Measurements from ENCODE around the gene NR5A2.

NR5A2 gene

GRCh38 chr1:200124309-200124708, 96.8 kb downstream of the NR5A2 start:
- H3K4me3 ChIP-seq (ENCODE audit: low read depth, low read length) = no peak overlapping the region
- TF ChIP-seq, protein P1, sequence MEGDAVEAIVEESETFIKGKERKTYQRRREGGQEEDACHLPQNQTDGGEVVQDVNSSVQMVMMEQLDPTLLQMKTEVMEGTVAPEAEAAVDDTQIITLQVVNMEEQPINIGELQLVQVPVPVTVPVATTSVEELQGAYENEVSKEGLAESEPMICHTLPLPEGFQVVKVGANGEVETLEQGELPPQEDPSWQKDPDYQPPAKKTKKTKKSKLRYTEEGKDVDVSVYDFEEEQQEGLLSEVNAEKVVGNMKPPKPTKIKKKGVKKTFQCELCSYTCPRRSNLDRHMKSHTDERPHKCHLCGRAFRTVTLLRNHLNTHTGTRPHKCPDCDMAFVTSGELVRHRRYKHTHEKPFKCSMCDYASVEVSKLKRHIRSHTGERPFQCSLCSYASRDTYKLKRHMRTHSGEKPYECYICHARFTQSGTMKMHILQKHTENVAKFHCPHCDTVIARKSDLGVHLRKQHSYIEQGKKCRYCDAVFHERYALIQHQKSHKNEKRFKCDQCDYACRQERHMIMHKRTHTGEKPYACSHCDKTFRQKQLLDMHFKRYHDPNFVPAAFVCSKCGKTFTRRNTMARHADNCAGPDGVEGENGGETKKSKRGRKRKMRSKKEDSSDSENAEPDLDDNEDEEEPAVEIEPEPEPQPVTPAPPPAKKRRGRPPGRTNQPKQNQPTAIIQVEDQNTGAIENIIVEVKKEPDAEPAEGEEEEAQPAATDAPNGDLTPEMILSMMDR (IDR thresholded peaks at IDR 0.05; ENCODE audit: low read depth, low read length) = no peak

DNA sequence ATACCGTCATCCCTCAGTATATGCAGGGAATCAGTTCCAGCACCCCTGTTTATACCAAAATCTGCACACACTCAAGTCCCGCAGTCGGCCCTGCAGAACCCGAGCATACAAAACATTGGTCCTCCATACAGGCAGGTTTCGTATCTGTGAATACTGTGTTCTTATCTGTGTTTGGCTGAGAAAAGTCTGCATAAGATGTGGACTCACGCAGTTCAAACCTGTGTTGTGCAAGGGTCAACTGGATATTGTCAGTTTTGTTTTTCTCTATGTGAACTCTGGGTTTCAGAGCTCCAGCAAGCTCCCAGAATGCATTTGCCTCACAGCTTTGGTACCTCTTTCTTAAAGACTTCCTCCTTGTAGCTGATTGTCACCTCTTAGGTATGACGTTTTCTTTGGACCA, 100.6 kb downstream of the NR5A2 start:
- TF ChIP-seq, protein P1 (IDR thresholded peaks at IDR 0.05; ENCODE audit: low read depth, low read length) = no peak
- no peak overlapping the region for H3K4me3 ChIP-seq (ENCODE audit: low read depth, low read length)

DNA sequence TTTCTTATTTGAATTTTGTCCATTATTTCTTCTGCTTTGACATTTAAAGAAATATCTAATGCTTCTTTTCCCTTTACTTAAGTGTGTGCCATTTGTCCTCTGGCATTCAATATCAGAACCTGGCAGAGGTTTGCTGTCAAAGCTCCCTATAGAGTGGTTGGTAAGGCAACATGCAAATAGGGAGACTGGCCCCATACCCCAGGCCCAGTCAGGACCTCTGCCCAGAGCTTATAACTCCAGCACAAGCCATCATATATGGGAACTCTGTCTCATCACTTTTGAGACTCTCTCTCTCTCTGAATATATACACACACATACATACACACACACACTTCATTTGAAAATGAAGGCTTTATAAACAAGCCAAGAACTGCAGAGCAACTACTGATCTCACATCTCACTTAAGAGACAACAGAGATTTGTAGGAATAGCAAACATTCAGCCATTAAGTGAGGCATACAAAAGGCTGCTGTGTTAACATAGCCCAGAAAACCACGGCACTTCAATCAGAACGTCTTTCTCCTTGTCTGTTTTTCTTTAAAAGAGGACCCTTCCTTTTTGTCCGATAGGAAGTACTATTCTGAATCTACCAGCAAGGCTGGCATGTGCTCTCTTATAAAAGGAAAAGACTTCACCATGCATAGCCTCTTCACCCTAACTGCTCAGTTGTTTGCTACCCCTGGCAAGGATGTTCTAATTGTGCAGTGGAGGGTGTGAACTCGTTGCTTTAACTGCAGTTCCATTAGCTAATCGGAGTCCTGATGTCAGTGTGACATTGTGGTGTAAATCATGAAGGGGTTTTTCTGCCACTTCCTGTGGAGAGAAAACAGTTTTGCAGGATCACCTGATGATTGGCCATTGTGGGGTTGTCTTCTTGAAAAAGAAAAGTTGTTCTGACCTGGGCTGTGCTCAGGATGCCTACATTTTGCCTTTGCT, 101.7 kb downstream of the NR5A2 start:
- no peak overlapping the region for H3K4me3 ChIP-seq (ENCODE audit: low read depth, low read length)

DNA sequence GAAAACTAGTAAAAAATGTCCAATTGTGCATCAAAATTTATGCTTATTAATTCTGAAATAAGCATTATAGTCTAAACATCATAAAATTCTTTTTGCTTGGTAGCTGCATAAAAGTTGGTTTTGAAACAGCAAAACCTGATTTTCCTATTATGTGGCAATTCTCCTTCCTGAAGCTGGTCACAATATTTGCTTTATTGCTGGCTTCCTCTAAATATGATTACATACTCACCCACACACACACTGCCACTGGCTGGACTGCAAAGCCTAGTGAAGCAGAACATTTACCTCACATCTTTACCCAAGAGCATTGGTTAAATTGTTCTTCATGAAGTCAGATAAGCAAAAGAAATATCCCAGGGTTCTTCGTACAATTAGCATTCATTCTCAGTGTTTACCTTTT, 103.0 kb downstream of the NR5A2 start:
- H3K4me3 ChIP-seq (ENCODE audit: low read depth, low read length) = no peak overlapping the region
- TF ChIP-seq, protein P1 (IDR thresholded peaks at IDR 0.05; ENCODE audit: low read depth, low read length) = no peak

More for the DNA sequence above, 101.7 kb downstream of the NR5A2 start:
- TF ChIP-seq, protein P1 (IDR thresholded peaks at IDR 0.05; ENCODE audit: low read depth, low read length) = no peak

- H3K4me3 ChIP-seq (ENCODE audit: low read depth, low read length) = no peak overlapping the region
- TF ChIP-seq, protein P1 (IDR thresholded peaks at IDR 0.05; ENCODE audit: low read depth, low read length) = no peak
Observed at GRCh38 chr1:200131551-200132125, 104.1 kb downstream of the NR5A2 start.

DNA sequence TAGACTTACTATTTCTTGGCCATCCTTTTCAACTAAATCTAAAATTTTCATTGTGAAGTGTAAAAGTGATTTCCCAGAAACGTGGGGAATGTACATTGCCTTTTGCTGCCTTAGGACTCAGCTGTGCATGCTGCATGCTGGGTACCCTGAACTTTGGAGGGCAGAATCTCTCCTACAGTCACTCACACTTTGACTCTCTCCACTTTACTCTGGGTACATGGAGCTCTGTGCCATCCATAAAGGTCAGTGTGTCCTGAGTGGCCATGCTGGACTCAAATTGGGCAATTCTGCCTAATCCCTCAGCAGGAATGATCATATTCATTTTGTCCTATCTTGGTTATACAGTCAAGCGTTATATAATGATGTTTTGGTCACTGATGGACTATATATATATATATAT, 105.6 kb downstream of the NR5A2 start:
- no peak overlapping the region for H3K4me3 ChIP-seq (ENCODE audit: low read depth, low read length)
- TF ChIP-seq, protein P1 (IDR thresholded peaks at IDR 0.05; ENCODE audit: low read depth, low read length) = no peak

DNA sequence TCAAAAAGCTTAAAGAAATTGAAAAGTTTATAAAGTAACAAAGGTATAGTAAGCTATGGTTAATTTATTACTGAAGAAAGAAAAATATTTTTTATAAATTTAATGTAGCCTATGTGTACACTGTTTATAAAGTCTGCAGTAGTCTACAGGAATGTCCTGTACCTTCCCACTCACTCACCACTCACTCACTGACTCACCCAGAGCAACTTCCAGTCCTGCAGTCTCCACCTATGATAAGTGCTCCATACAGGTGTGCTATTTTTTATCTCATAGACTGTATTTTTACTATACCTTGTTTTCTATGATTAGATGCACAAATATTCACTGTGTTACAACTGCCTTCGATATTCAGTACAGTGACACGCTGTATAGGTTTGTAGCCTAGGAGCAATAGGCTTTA, 106.6 kb downstream of the NR5A2 start:
- no peak overlapping the region for H3K4me3 ChIP-seq (ENCODE audit: low read depth, low read length)
- TF ChIP-seq, protein P1 (IDR thresholded peaks at IDR 0.05; ENCODE audit: low read depth, low read length) = no peak
